HCT116 (cell line): ENCODE results near the gene PCDHGA1. TPM values are rescaled to one million over a fixed set of nuclear protein-coding genes. Genes with fewer than 3 reads are reported as not detected.

Source experiments
- ATAC-seq: fragments of 200-7000 bp; cut with Tn5 transposase; 2 replicates; pipeline ENCODE4 v1.9.1; 2020; ENCODE audit warnings: mild to moderate bottlenecking, moderate library complexity
- BruUV-seq: library from RNA; stranded (reverse); fragments of 400-500 nt; replicated peaks from 2 replicates; lab custom pipeline; 2021; lab: Mats Ljungman, UMichigan
- CTCF ChIA-PET: fragments of 300-600 bp; sonication (Branson Sonifier 250); formaldehyde crosslinking; loops from one replicate; lab custom pipeline; 2021; ENCODE audit warnings: antibody characterized with exemption; lab: Charles Lee
- POLR2A ChIA-PET: fragments of 300-600, 350-600 bp; sonication (Branson Sonifier 250); formaldehyde crosslinking; loops from one replicate; lab custom pipeline; 2021; ENCODE audit warnings: antibody characterized with exemption; lab: Charles Lee
- RAD21 ChIA-PET, 2 experiments: fragments of 300-600 bp; sonication (Branson Sonifier 250); formaldehyde crosslinking; loops; one replicate each; lab custom pipeline; 2023; ENCODE audit warnings: low total read pairs in 2 of 2; ENCODE audit not compliant: uncharacterized antibody in 2 of 2, unreplicated experiment in 2 of 2, low non-redundant PET in 1 of 2; lab: Charles Lee
- DNase-seq: peaks from one replicate; pipeline ENCODE4 v3.0.0-alpha.2; 2010; ENCODE audit warnings: low read depth, low spot score
- H2AFZ ChIP-seq: fragments of 200-600 bp; shearing (Covaris generic), sonication (generic); 2 replicates; pipeline ENCODE4 v1.6.1; 2017; ENCODE audit warnings: low read depth, mixed run types, mixed read lengths, antibody characterized with exemption, low read length; ENCODE audit not compliant: poor library complexity, severe bottlenecking
- H3K27ac ChIP-seq: 2 replicates; pipeline ENCODE4 v1.5.1; 2012; ENCODE audit warnings: low read depth, low read length
- H3K27me3 ChIP-seq: fragments of 200-600 bp; sonication (generic); 2 replicates; pipeline ENCODE4 v1.6.1; 2016; ENCODE audit warnings: mixed run types, low read length, mixed read lengths; ENCODE audit not compliant: insufficient read depth
- H3K36me3 ChIP-seq, 2 experiments: fragments of 200-500 bp in 1 of 2; fragments of 200-600 bp in 1 of 2; sonication (Bioruptor generic) in 1 of 2; sonication (generic) in 1 of 2; 2 replicates each; pipeline versions ENCODE4 v1.5.1 to v1.6.1; 2014 to 2016; ENCODE audit warnings: low read length in 2 of 2, inconsistent platforms in 1 of 2, mixed read lengths in 1 of 2, mixed run types in 1 of 2; ENCODE audit not compliant: insufficient read depth in 2 of 2, control insufficient read depth in 1 of 2
- H3K4me1 ChIP-seq, 2 experiments: fragments of 200-600 bp in 1 of 2; sonication (generic) in 1 of 2; 2 replicates each; pipeline versions ENCODE4 v1.5.1 to v1.6.1; 2012 to 2017; ENCODE audit warnings: low read length in 2 of 2, inconsistent platforms in 1 of 2, mild to moderate bottlenecking in 1 of 2, mixed read lengths in 1 of 2, mixed run types in 1 of 2, moderate library complexity in 1 of 2; ENCODE audit not compliant: insufficient read depth in 2 of 2, control insufficient read depth in 1 of 2
- H3K4me2 ChIP-seq: fragments of 200-600 bp; sonication (generic); 2 replicates; pipeline ENCODE4 v1.6.1; 2017; ENCODE audit warnings: mixed run types, low read length, mixed read lengths
- H3K4me3 ChIP-seq, 2 experiments: fragments of 200-600 bp in 1 of 2; sonication (generic) in 1 of 2; replicated peaks in 1 of 2; 2 replicates each; pipeline ENCODE4 v1.5.1; 2011 to 2016; ENCODE audit warnings: low read length in 2 of 2, control low read depth in 1 of 2, low read depth in 1 of 2, mild to moderate bottlenecking in 1 of 2, mixed read lengths in 1 of 2, mixed run types in 1 of 2
- H3K79me2 ChIP-seq: fragments of 200-600 bp; sonication (generic); 2 replicates; pipeline ENCODE4 v1.6.1; 2017; ENCODE audit warnings: mild to moderate bottlenecking, mixed run types, low read length, moderate library complexity, mixed read lengths; ENCODE audit not compliant: insufficient read depth
- H3K9ac ChIP-seq: fragments of 200-600 bp; sonication (generic); 2 replicates; pipeline ENCODE4 v1.6.1; 2016; ENCODE audit warnings: low read length, mixed read lengths
- H3K9me2 ChIP-seq: fragments of 200-600 bp; sonication (generic), shearing (Covaris generic); 2 replicates; pipeline ENCODE4 v1.6.1; 2017; ENCODE audit warnings: mixed run types, mild to moderate bottlenecking, moderate library complexity; ENCODE audit not compliant: insufficient read depth
- H3K9me3 ChIP-seq, 2 experiments: fragments of 200-500 bp in 1 of 2; fragments of 200-600 bp in 1 of 2; sonication (Bioruptor generic) in 1 of 2; sonication (generic) in 1 of 2; 2 replicates each; pipeline ENCODE4 v1.6.1; 2014 to 2017; ENCODE audit warnings: low read length in 2 of 2, mixed read lengths in 2 of 2, inconsistent platforms in 1 of 2, low read depth in 1 of 2, mild to moderate bottlenecking in 1 of 2, mixed run types in 1 of 2, moderate library complexity in 1 of 2; ENCODE audit not compliant: control insufficient read depth in 1 of 2, insufficient read depth in 1 of 2
- H4K20me1 ChIP-seq: fragments of 200-600 bp; sonication (generic), shearing (Covaris generic); 2 replicates; pipeline ENCODE4 v1.6.1; 2017; ENCODE audit warnings: mixed run types, mild to moderate bottlenecking, moderate library complexity; ENCODE audit not compliant: insufficient read depth
- ATF3 ChIP-seq: IDR thresholded peaks from 2 replicates; pipeline ENCODE4 v1.6.1; 2012
- CEBPB ChIP-seq: IDR thresholded peaks from 2 replicates; pipeline ENCODE4 v1.6.1; 2012; ENCODE audit warnings: low read depth
- EGR1 ChIP-seq: IDR thresholded peaks from 2 replicates; pipeline ENCODE4 v1.6.1; 2012; ENCODE audit warnings: low read depth
- ELF1 ChIP-seq: IDR thresholded peaks from 2 replicates; pipeline ENCODE4 v1.6.1; 2012; ENCODE audit warnings: low read depth, borderline replicate concordance
- EZH2phosphoT487 ChIP-seq: fragments of 200-600 bp; IDR thresholded peaks from 2 replicates; pipeline ENCODE4 v1.6.1; 2018; ENCODE audit warnings: antibody characterized with exemption, borderline replicate concordance
- MAX ChIP-seq: IDR thresholded peaks from 2 replicates; pipeline ENCODE4 v1.6.1; 2012
- POLR2AphosphoS5 ChIP-seq: IDR thresholded peaks from 2 replicates; pipeline ENCODE4 v1.6.1; 2011; ENCODE audit warnings: mild to moderate bottlenecking, low read depth, low read length, moderate library complexity
- SP1 ChIP-seq: IDR thresholded peaks from 2 replicates; pipeline ENCODE4 v1.6.1; 2012; ENCODE audit warnings: low read depth
- SRF ChIP-seq: IDR thresholded peaks from 2 replicates; pipeline ENCODE4 v1.6.1; 2012; ENCODE audit warnings: low read depth
- ZNF274 ChIP-seq: fragments of 200-500 bp; sonication (Bioruptor generic); IDR thresholded peaks from 2 replicates; pipeline ENCODE4 v1.6.1; 2014; ENCODE audit warnings: mild to moderate bottlenecking, low read depth, low read length, inconsistent platforms
- intact Hi-C: fragments of 100-400 bp; cut with micrococcal nuclease; formaldehyde crosslinking; loops from 2 replicates; pipeline ENCODE4 v1.10.0; 2022
- total RNA-seq: library from RNA; stranded (reverse); gene quantifications from one replicate; pipeline ENCODE4 v1.2.1, GENCODE V29; 2021; ENCODE audit not compliant: unreplicated experiment

PCDHGA1 gene
- total RNA-seq, 1 experiment from 2014 or later: 0.05 TPM

GRCh38 chr5:141437221-141437620 is 106.9 kb downstream of the PCDHGA1 start:
- H4K20me1 ChIP-seq: no peaks in the 10 kb centered on the region
- H3K4me1 ChIP-seq: no peaks in the 10 kb centered on the region
- no peaks in the 10 kb centered on the region for H3K9me3 ChIP-seq
- ChIA-PET CTCF (interaction anchor here (1.6 kb wide), 1 partner anchor 120 kb away, joined by 3 read pairs; no protein-coding TSS in a partner anchor), RAD21 (no interaction called here), POLR2A (no interaction called here)
- TF ChIP-seq SP1 (no peak), CEBPB (no peak), ATF3 (no peak), SRF (no peak), ZNF274 (no peak), MAX (no peak), POLR2AphosphoS5 (no peak), EGR1 (no peak), EZH2phosphoT487 (no peak), ELF1 (no peak)
- no peaks in the 10 kb centered on the region for H3K27me3 ChIP-seq
- no peak overlapping the region for H3K4me2 ChIP-seq
- intact Hi-C loops: no loop called here
- H3K27ac ChIP-seq: no peak overlapping the region
- no peak overlapping the region for H3K4me3 ChIP-seq
- no peaks in the 10 kb centered on the region for H3K36me3 ChIP-seq
- ATAC-seq: no peak
- no peak overlapping the region for H2AFZ ChIP-seq
- BruUV-seq: no TSS peak
- DNase-seq: no peak
- no peaks in the 10 kb centered on the region for H3K9me2 ChIP-seq
- H3K79me2 ChIP-seq: no peaks in the 10 kb centered on the region
- no peak overlapping the region for H3K9ac ChIP-seq

GRCh38 chr5:141439411-141440141 is 109.3 kb downstream of the PCDHGA1 start:
- Histone ChIP-seq H3K27ac (no peak overlapping the region), H3K4me1 (no peaks in the 10 kb centered on the region), H3K36me3 (no peaks in the 10 kb centered on the region), H2AFZ (no peak overlapping the region), H4K20me1 (no peaks in the 10 kb centered on the region), H3K4me2 (no peak overlapping the region), H3K27me3 (no peaks in the 10 kb centered on the region), H3K9ac (no peak overlapping the region), H3K4me3 (no peak overlapping the region), H3K9me3 (no peaks in the 10 kb centered on the region), H3K79me2 (no peaks in the 10 kb centered on the region), H3K9me2 (no peaks in the 10 kb centered on the region)
- DNase-seq (no peak), ATAC-seq (no peak)
- POLR2A ChIA-PET: no interaction called here
- CTCF ChIA-PET: interaction anchor here (1.2 kb wide), 1 partner anchor 9 kb away, joined by 3 read pairs; the partner anchor contains the start of gene PCDHGA12
- intact Hi-C loops: no loop called here
- RAD21 ChIA-PET: no interaction called here
- BruUV-seq: no TSS peak
- no peak for TF ChIP-seq ATF3
